Psoas muscle (tissue), 8 donors: ENCODE measurements around the gene SYT2. TPM values are rescaled to one million over a fixed set of nuclear protein-coding genes. Genes with fewer than 3 reads are reported as not detected.
A peak's percentile ranks its signal among the peaks of the same experiment; 100 is the strongest.

Experiments
- ATAC-seq, 4 donors: fragments of 200-7000 bp; cut with Tn5 transposase; one replicate each; pipeline ENCODE4 v1.9.1; 2020; ENCODE audit warnings: moderate library complexity in 3 of 4, mild to moderate bottlenecking in 2 of 4
- DNase-seq, 2 donors: peaks; one replicate each; pipeline ENCODE4 v3.0.0-alpha.2; 2020
- H3K27ac ChIP-seq: fragments of 200-600 bp; one replicate; pipeline ENCODE4 v1.8.0; 2022
- H3K27me3 ChIP-seq, 3 donors: fragments of 200-600 bp in 1 of 3; one replicate each; pipeline versions ENCODE4 v1.6.1 to v1.8.0; 2013 to 2022; ENCODE audit warnings: low read length in 2 of 3, mild to moderate bottlenecking in 2 of 3, moderate library complexity in 1 of 3; ENCODE audit not compliant: insufficient read depth in 3 of 3
- H3K36me3 ChIP-seq, 2 donors: fragments of 200-600 bp in 1 of 2; one replicate each; pipeline versions ENCODE4 v1.6.1 to v1.8.0; 2013 to 2022; ENCODE audit warnings: low read depth in 1 of 2, mild to moderate bottlenecking in 1 of 2, moderate library complexity in 1 of 2; ENCODE audit not compliant: insufficient read depth in 1 of 2
- H3K4me1 ChIP-seq: fragments of 200-600 bp; one replicate; pipeline ENCODE4 v1.8.0; 2022
- H3K4me3 ChIP-seq: fragments of 200-600 bp; one replicate; pipeline ENCODE4 v1.8.0; 2022; ENCODE audit warnings: mild to moderate bottlenecking
- H3K9me3 ChIP-seq: fragments of 200-600 bp; one replicate; pipeline ENCODE4 v1.8.0; 2022
- WGBS, 3 donors: extraction: QIAGEN DNeasy Blood & Tissue Kit; methylation state at CpG; one replicate each; pipeline versions ENCODE4 v1.1.6 to v1.1.7; 2013; 5-methylcytosine and 5-hydroxymethylcytosine counted together
- intact Hi-C, 2 donors: fragments of 100-400 bp; cut with DNase I; formaldehyde crosslinking; loops; one replicate each; pipeline versions ENCODE4 v1.11.0 to v1.14.2; 2022
- polyA plus RNA-seq, 3 donors: library from polyadenylated mRNA; stranded (reverse); fragments of 200-250 nt; gene quantifications; one replicate each; pipeline ENCODE4 v1.2.3, GENCODE V29; 2013
- total RNA-seq, 4 donors: library from RNA; stranded (reverse); fragmentation: NEBNext Ultra II Directional in 2 of 4; extraction: Animal tissue kit (Norgen Biotek cat#: 25700) in 2 of 4; gene quantifications; one replicate each; pipeline versions ENCODE4 v1.2.1 to v1.2.4, GENCODE V29; 2021 to 2023
- TF ChIP-seq, protein P1 (sequence below): fragments of 200-600 bp; IDR thresholded peaks from one replicate; pipeline ENCODE4 v1.8.0; 2022; ENCODE audit warnings: antibody characterized with exemption
- donor health status: healthy with polysubstance abuse.
- donor health status: DM: no; HTN: no; CAD: no; lungs with moderate emphysema.
- donor health status: Bipolar disorder and iron deficiency.
- donor health status: healthy.
- donor health status: DM: yes; HTN: yes; CAD: no.
- donor health status: DM: no; HTN: no; CAD: no.
- donor health status: DM: no; HTN: no; CAD: no.
- donor health status: DM: yes; HTN: yes; CAD: no.

The SYT2 gene
- total and polyA plus RNA-seq, 7 donors, result 0.01 to 0.02 TPM; not detected in 5

DNA sequence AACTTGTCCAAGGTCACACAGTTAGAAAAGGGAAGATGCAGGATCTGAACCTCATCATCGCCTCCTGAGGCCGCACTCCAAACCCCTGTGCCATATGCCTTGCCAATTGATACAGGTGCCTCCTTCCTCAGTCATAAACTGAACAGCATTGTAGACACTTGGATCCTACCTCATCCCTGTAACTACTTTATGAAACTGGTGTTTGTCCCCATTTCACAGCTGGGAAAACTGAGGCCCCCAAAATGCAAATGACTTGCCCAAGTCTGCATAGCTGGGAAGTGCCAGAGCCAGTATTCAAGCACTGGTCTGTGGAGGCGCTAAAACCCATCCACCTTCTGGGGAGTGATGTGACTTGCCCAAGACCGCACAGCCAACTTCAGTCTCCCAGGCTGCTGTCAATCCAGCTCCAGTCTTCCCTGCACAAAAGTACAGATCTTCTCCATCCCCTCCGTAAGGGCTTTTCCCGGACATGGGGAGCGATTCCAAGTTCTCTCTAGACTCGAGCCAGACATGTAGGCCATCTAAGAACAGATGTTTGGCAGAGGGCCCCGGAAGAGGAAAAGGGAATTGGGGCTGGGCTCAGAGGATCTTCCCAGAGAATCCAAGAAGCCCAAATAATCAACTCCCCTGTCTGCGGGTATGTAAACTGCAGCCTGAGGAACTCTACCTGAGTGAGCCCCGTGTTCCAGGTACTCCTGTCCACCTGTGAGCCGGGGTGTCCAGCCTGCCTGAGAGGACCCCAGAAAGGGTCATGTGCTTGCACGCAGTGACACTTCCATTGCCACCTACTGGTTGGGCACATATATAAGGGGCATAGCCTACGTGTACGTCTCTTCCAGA, 60.5 kb downstream of the SYT2 start:
- Histone ChIP-seq H3K4me3 (no peak overlapping the region), H3K36me3 (no peaks in the 10 kb centered on the region), H3K27ac (no peak overlapping the region), H3K27me3 (peaks cover 0 to 33% (median 2%) of the 10 kb centered on the region in 3 donors), H3K4me1 (no peaks in the 10 kb centered on the region), H3K9me3 (no peaks in the 10 kb centered on the region)
- DNase-seq, result no peak
- ATAC-seq, result no peak
- TF ChIP-seq, protein P1, sequence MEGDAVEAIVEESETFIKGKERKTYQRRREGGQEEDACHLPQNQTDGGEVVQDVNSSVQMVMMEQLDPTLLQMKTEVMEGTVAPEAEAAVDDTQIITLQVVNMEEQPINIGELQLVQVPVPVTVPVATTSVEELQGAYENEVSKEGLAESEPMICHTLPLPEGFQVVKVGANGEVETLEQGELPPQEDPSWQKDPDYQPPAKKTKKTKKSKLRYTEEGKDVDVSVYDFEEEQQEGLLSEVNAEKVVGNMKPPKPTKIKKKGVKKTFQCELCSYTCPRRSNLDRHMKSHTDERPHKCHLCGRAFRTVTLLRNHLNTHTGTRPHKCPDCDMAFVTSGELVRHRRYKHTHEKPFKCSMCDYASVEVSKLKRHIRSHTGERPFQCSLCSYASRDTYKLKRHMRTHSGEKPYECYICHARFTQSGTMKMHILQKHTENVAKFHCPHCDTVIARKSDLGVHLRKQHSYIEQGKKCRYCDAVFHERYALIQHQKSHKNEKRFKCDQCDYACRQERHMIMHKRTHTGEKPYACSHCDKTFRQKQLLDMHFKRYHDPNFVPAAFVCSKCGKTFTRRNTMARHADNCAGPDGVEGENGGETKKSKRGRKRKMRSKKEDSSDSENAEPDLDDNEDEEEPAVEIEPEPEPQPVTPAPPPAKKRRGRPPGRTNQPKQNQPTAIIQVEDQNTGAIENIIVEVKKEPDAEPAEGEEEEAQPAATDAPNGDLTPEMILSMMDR, result peak; percentile 4
- intact Hi-C loops, result no loop called here
- WGBS, 3 donors, result 36 to 47% (median 39%) methylated on average over 15 of the region's 15 CpGs

DNA sequence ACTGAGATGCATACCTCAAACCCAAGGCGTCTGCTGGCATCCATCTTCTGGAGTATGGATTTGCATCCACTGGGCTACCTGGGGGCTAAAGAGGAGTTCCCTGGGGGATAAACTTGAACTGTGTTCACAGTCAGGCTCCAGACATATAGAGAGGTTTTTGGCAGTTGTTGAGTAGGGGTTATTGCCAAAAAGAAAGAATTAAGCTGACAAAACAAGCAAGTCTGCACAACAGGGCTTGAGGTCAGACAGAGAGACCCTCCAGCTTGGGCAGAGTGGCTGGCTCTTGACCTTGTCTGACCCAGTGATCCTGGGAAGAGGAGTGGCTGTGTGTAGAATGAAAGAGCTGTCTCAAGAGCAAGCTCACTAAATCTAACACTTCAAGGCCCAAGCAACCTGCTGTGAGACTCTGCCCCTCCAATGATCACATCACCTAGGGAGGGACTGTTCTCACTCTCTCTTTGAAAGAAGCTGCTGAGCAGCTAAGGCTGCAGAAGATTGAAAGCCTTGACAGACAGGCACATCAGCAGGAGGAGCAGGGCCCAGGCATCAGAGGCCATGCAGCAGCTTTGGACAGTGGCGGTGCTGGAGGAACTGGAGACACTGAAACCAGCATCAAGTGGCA, 61.5 kb downstream of the SYT2 start:
- H3K36me3 ChIP-seq, result no peaks in the 10 kb centered on the region
- H3K27ac ChIP-seq, result no peak overlapping the region
- H3K4me3 ChIP-seq, result no peak overlapping the region
- no peak for DNase-seq
- ATAC-seq, result no peak
- no peaks in the 10 kb centered on the region for H3K9me3 ChIP-seq
- TF ChIP-seq, protein P1, result no peak
- 81 to 90% (median 90%) methylated on average over 2 of the region's 2 CpGs for WGBS, 3 donors
- no peaks in the 10 kb centered on the region for H3K4me1 ChIP-seq
- intact Hi-C loops, result no loop called here
- peaks cover 0 to 36% (median 10%) of the 10 kb centered on the region in 3 donors for H3K27me3 ChIP-seq

DNA sequence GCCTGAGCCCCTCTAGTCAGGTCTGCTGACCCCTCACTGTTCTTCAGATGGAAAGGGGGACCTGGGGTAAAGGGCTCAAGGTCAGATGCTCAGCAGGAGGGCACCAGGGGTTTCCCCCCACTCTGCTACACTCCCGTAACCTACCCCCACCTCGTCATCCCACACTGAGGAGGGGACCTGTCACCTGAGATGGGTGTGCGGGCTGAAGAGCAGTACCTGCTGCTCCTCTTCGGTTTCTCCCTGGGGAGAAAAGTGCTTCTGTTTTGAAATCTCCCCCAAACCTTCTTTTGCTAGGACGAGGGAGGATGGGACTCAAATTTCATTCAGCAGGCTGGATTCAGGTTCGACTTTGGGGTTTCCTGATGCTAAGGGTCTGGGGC, 65.2 kb downstream of the SYT2 start:
- DNase-seq (no peak), ATAC-seq (no peak)
- intact Hi-C loops, result no loop called here
- TF ChIP-seq, protein P1, result no peak
- H3K4me3 ChIP-seq, result no peak overlapping the region
- H3K27me3 ChIP-seq, result peaks cover 0 to 54% (median 16%) of the 10 kb centered on the region in 3 donors
- H3K4me1 ChIP-seq, result peaks cover 5% of the 10 kb centered on the region
- 42 to 66% (median 62%) methylated on average over 6 of the region's 6 CpGs for WGBS, 3 donors
- H3K27ac ChIP-seq, result no peak overlapping the region
- no peaks in the 10 kb centered on the region for H3K36me3 ChIP-seq
- H3K9me3 ChIP-seq, result no peaks in the 10 kb centered on the region

DNA sequence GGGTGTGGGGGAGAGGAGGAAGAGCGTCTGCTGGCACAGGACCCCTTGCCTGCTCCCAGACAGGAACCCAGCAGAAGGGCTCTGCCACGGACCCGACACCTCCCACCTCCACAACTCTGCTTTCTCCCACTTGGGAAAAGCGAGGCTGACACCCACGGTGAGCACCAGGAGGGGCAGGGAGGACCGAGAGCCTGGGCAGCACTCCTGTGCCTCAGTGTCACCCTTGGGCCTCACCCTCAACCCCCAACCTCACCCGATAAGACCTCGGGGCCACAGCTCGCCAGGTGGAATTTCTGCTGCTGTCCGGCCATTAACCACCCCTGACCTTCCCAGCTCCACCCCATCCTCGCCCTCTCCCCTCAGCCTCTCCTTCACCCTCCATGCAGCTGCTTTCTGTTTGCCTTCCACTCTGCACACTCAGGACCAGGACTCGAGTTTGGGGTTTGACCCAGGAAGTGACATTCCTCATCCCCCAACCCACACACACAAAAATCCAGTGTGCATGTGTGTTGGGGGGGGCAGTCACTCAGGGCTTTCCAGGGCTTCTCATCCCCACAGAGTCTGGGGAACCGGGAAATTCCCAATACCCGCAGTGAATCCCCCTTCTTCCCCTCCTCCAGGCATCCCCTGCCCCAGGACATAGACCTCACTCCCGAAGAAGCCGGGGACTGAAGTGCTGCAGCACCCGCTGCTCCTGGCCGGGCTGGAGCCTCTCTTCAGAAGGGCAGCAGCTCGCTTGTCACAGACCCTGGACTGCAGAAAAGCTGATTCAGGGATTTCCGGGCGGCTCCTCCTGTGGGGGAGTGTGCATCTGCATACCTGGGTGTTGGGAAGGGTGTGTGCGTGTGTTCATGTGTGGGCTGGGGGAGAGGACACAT, 65.8 kb downstream of the SYT2 start:
- Histone ChIP-seq H3K36me3 (no peaks in the 10 kb centered on the region), H3K27ac (no peak overlapping the region), H3K27me3 (peaks cover 0 to 56% (median 16%) of the 10 kb centered on the region in 3 donors), H3K9me3 (no peaks in the 10 kb centered on the region), H3K4me1 (peaks cover 5% of the 10 kb centered on the region), H3K4me3 (no peak overlapping the region)
- ATAC-seq (no peak), DNase-seq (peak in 1 of 2 donors; percentile 34)
- WGBS, 3 donors, result 36 to 40% (median 38%) methylated on average over 22 of the region's 22 CpGs
- intact Hi-C loops, result no loop called here
- TF ChIP-seq, protein P1, result no peak
